Glutamatergic neuron (in vitro differentiated cells): ENCODE measurements around the gene MCU. TPM values are rescaled to one million over a fixed set of nuclear protein-coding genes. Genes with fewer than 3 reads are reported as not detected.
"Not testable (repeated sequence)": the region's sequence is repeated elsewhere in the genome, so short reads cannot be mapped to it uniquely, and the experiment has no call there.

ENCODE experiments used
- DNase-seq: peaks from one replicate; pipeline ENCODE4 v3.0.0; 2022
- H3K27ac Mint-ChIP-seq: one replicate; pipeline ENCODE4 v1.8.0; 2020; ENCODE audit warnings: mild to moderate bottlenecking, mixed read lengths, inconsistent platforms; ENCODE audit not compliant: unreplicated experiment
- H3K27me3 Mint-ChIP-seq: one replicate; pipeline ENCODE4 v1.8.0; 2020; ENCODE audit warnings: mild to moderate bottlenecking, moderate library complexity, mixed read lengths, inconsistent platforms; ENCODE audit not compliant: unreplicated experiment
- H3K36me3 Mint-ChIP-seq: one replicate; pipeline ENCODE4 v1.8.0; 2020; ENCODE audit warnings: mild to moderate bottlenecking, mixed read lengths, inconsistent platforms; ENCODE audit not compliant: unreplicated experiment
- H3K4me1 Mint-ChIP-seq: one replicate; pipeline ENCODE4 v1.8.0; 2020; ENCODE audit warnings: mild to moderate bottlenecking, low read depth, mixed read lengths, inconsistent platforms; ENCODE audit not compliant: unreplicated experiment
- H3K4me3 Mint-ChIP-seq: one replicate; pipeline ENCODE4 v1.8.0; 2020; ENCODE audit warnings: mild to moderate bottlenecking, mixed read lengths, inconsistent platforms; ENCODE audit not compliant: unreplicated experiment
- H3K9me3 Mint-ChIP-seq: one replicate; pipeline ENCODE4 v1.8.0; 2020; ENCODE audit warnings: mild to moderate bottlenecking, moderate library complexity, mixed read lengths, inconsistent platforms; ENCODE audit not compliant: unreplicated experiment
- CTCF ChIP-seq: fragments of 200-600 bp; sonication (generic); IDR thresholded peaks from one replicate; pipeline ENCODE4 v1.5.0; 2021; ENCODE audit not compliant: partially characterized antibody, unreplicated experiment
- total RNA-seq: library from RNA; stranded (reverse); fragmentation: NEBNext Ultra II Directional; extraction: Animal tissue kit (Norgen Biotek cat#: 25700); gene quantifications from one replicate; pipeline ENCODE4 v1.2.1, GENCODE V29; 2021; ENCODE audit not compliant: unreplicated experiment

MCU gene
- total RNA-seq, 1 donor from 2014 or later, result 15.2 TPM

- Mint-ChIP-seq H3K4me1 (peaks cover 4% of the 10 kb centered on the region), H3K4me3 (no peak overlapping the region), H3K27me3 (no peaks in the 10 kb centered on the region), H3K27ac (no peak overlapping the region), H3K9me3 (no peaks in the 10 kb centered on the region), H3K36me3 (no peaks in the 10 kb centered on the region)
- TF ChIP-seq CTCF, result no peak
- no peak for DNase-seq
Observed at GRCh38 chr10:72762042-72762441, 70.1 kb downstream of the MCU start.

GRCh38 chr10:72763201-72763600 is 71.3 kb downstream of the MCU start:
- H3K27ac Mint-ChIP-seq, result no peak overlapping the region
- H3K36me3 Mint-ChIP-seq, result no peaks in the 10 kb centered on the region
- no peak overlapping the region for H3K4me3 Mint-ChIP-seq
- H3K9me3 Mint-ChIP-seq, result no peaks in the 10 kb centered on the region
- no peaks in the 10 kb centered on the region for H3K27me3 Mint-ChIP-seq
- TF ChIP-seq CTCF, result no peak
- no peak for DNase-seq
- H3K4me1 Mint-ChIP-seq, result peaks cover 4% of the 10 kb centered on the region

GRCh38 chr10:72764151-72764550 is 72.2 kb downstream of the MCU start:
- H3K9me3 Mint-ChIP-seq, result no peaks in the 10 kb centered on the region
- peaks cover 2% of the 10 kb centered on the region for H3K4me1 Mint-ChIP-seq
- no peak overlapping the region for H3K4me3 Mint-ChIP-seq
- H3K27me3 Mint-ChIP-seq, result no peaks in the 10 kb centered on the region
- DNase-seq, result no peak
- H3K36me3 Mint-ChIP-seq, result no peaks in the 10 kb centered on the region
- H3K27ac Mint-ChIP-seq, result no peak overlapping the region
- no peak for TF ChIP-seq CTCF

- DNase-seq, result no peak
Observed at GRCh38 chr10:72765051-72765745, 73.3 kb downstream of the MCU start.

GRCh38 chr10:72771195-72771594 is 79.3 kb downstream of the MCU start:
- H3K27me3 Mint-ChIP-seq, DNase-seq, H3K36me3 Mint-ChIP-seq, H3K27ac Mint-ChIP-seq, H3K4me3 Mint-ChIP-seq, H3K9me3 Mint-ChIP-seq, H3K4me1 Mint-ChIP-seq: not testable (repeated sequence)

More at GRCh38 chr10:72765051-72765745, 73.3 kb downstream of the MCU start:
- Mint-ChIP-seq H3K9me3 (no peaks in the 10 kb centered on the region), H3K27me3 (no peaks in the 10 kb centered on the region), H3K4me1 (peaks cover 2% of the 10 kb centered on the region), H3K4me3 (no peak overlapping the region), H3K36me3 (no peaks in the 10 kb centered on the region), H3K27ac (no peak overlapping the region)
- TF ChIP-seq CTCF, result no peak
